ENCODE data around the gene SLU7. TPM values are rescaled to one million over a fixed set of nuclear protein-coding genes. Genes with fewer than 3 reads are reported as not detected.

Gene SLU7
- total RNA-seq, 6 donors from 2014 or later = 26.7 to 115 (median 60.7) TPM

GRCh38 chr5:160352308-160352707, 66.6 kb downstream of the SLU7 start:
- Histone ChIP-seq H3K36me3 (no peaks in the 10 kb centered on the region), H3K27ac (no peak overlapping the region), H3K4me1 (no peaks in the 10 kb centered on the region), H3K9me3 (no peaks in the 10 kb centered on the region), H3K4me3 (no peak overlapping the region), H3K27me3 (no peaks in the 10 kb centered on the region)
- DNase-seq (no peak), ATAC-seq (ENCODE audit: low FRiP score in 2 of 2) (no peak)
- 89 to 100% methylated on average over 2 to 4 of the region's 4 CpGs for WGBS, 2 donors
- TF ChIP-seq POLR2A (IDR thresholded peaks at IDR 0.05) (no peak), CTCF (IDR thresholded peaks at IDR 0.05) (no peak), EP300 (IDR thresholded peaks at IDR 0.05) (no peak), POLR2AphosphoS5 (IDR thresholded peaks at IDR 0.05) (no peak)

Other genes with a start within 250 kb of the SLU7 start
- 10 to 100 TPM in 2 of 6 donors, 1 to 10 TPM in 2, not detected in 2; 4.4 to 14.4 (median 9.1) TPM for gene FABP6, start 189.6 kb downstream of the SLU7 start, total RNA-seq
- gene CCNJL, start 106.5 kb downstream of the SLU7 start, total RNA-seq = 10 to 100 TPM; 15.6 to 25.2 (median 21.2) TPM
- 1 to 10 TPM in 1 of 6 donors, under 1 TPM in 4, not detected in 1; 0.39 to 3.1 (median 0.61) TPM for gene C1QTNF2, start 48.5 kb downstream of the SLU7 start, total RNA-seq
- gene FAM200C, start 19.0 kb downstream of the SLU7 start, total RNA-seq = 1 to 10 TPM in 5 of 6 donors, under 1 TPM in 1; 0.76 to 4.2 (median 3.2) TPM
- gene PTTG1, start 2.8 kb upstream of the SLU7 start, total RNA-seq = 10 to 100 TPM in 3 of 6 donors, 1 to 10 TPM in 3; 4.3 to 34.8 (median 9.6) TPM